Spinal cord (tissue), 10 donors: Measurements from ENCODE around the gene ZNHIT3. TPM values are rescaled to one million over a fixed set of nuclear protein-coding genes. Genes with fewer than 3 reads are reported as not detected.
A peak's percentile ranks its signal among the peaks of the same experiment; 100 is the strongest.

Experiments used
- DNase-seq, 6 donors: peaks; one replicate each; pipeline versions ENCODE4 v3.0.0 to v3.0.0-alpha.2; 2013 to 2015; ENCODE audit warnings: low spot score in 6 of 6, low read depth in 4 of 6
- H3K27ac ChIP-seq: one replicate; pipeline ENCODE4 v1.5.1; 2013; ENCODE audit warnings: low read depth, low read length, control low read depth
- H3K27me3 ChIP-seq: one replicate; pipeline ENCODE4 v1.6.1; 2013; ENCODE audit warnings: low read length; ENCODE audit not compliant: control insufficient read depth, insufficient read depth
- H3K36me3 ChIP-seq: one replicate; pipeline ENCODE4 v1.6.1; 2013; ENCODE audit warnings: low read length; ENCODE audit not compliant: control insufficient read depth, insufficient read depth
- H3K4me1 ChIP-seq: one replicate; pipeline ENCODE4 v1.6.1; 2013; ENCODE audit warnings: low read length; ENCODE audit not compliant: control insufficient read depth, insufficient read depth
- H3K4me3 ChIP-seq: one replicate; pipeline ENCODE4 v1.5.1; 2013; ENCODE audit warnings: low read depth, low read length, control low read depth
- H3K9me3 ChIP-seq: one replicate; pipeline ENCODE4 v1.6.1; 2013; ENCODE audit warnings: low read length; ENCODE audit not compliant: control insufficient read depth, insufficient read depth
- WGBS: methylation state at CpG from one replicate; pipeline ENCODE4 v1.1.5; 2013; ENCODE audit warnings: missing lambda C conversion rate; ENCODE audit not compliant: insufficient coverage; 5-methylcytosine and 5-hydroxymethylcytosine counted together
- polyA plus RNA-seq, 2 donors: library from polyadenylated mRNA; unstranded; fragments of 120-200 nt; gene quantifications; one replicate each; pipeline ENCODE4 v1.2.1, GENCODE V29; 2013; ENCODE audit not compliant: insufficient read length in 2 of 2
- total RNA-seq, 2 donors: library from RNA; depleted of rRNA in 1 of 2; stranded (reverse); fragments of 120-200 nt in 1 of 2; fragments of >200 nt in 1 of 2; gene quantifications; one replicate each; pipeline versions ENCODE4 v1.2.3 to v1.2.4, GENCODE V29; 2013 to 2014
- donor health status: healthy.

Gene ZNHIT3
- total and polyA plus RNA-seq, 4 donors = 35.2 to 73.6 (median 63.7) TPM

DNA sequence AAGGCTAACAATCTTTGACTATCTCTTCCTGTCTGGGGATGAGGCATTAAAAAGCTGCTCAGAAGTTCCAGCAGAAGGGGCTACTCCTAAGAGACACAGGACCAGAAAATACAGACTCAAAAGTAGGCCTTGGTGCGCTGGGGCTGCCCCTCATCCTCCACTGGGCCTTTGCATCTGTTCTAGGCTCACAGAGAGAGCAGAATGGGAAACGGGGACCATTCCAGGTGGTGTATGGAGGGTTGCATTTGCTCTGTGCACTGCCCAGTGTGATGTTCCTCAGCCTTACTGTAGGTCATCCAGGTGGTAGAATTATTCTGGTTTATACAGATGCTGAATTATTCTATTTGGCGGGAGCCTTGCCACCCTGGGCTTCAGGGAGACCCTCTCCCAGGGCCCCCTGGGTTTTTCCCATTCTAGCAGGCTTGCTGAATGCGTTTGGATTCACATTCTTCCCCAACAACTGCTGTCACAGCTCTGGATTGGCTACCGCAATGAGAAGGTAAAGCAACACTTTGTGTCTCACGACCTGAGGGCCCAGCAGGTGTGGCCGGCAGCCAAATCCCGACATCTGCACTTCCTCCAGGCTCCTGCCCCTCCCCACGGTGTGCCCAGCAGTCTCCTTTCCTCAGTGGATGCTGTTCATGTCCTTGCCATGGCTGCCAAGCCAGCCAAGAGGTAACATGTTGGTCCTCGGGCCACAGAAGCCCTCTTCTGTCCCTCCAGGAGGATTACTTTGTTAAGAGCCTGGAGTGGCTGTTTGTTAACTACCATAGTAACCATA, 25.0 kb upstream of the ZNHIT3 start:
- H3K9me3 ChIP-seq = no peaks in the 10 kb centered on the region
- peaks cover 14% of the 10 kb centered on the region for H3K4me1 ChIP-seq
- no peak overlapping the region for H3K27ac ChIP-seq
- peaks cover 35% of the 10 kb centered on the region for H3K27me3 ChIP-seq
- no peak overlapping the region for H3K4me3 ChIP-seq
- 63% methylated on average over 9 of the region's 10 CpGs for WGBS
- H3K36me3 ChIP-seq = no peaks in the 10 kb centered on the region
- no peak for DNase-seq

- H3K27ac ChIP-seq = no peak overlapping the region
- peak in 2 of 6 donors; percentile 67 to 69 for DNase-seq
- H3K27me3 ChIP-seq = peaks cover 43% of the 10 kb centered on the region
- H3K36me3 ChIP-seq = no peaks in the 10 kb centered on the region
- H3K4me3 ChIP-seq = no peak overlapping the region
- H3K4me1 ChIP-seq = peaks cover 14% of the 10 kb centered on the region
- no peaks in the 10 kb centered on the region for H3K9me3 ChIP-seq
- WGBS = 12% methylated on average over 54 of the region's 54 CpGs
Observed at GRCh38 chr17:36463916-36464764, 22.3 kb upstream of the ZNHIT3 start.

GRCh38 chr17:36464765-36465088, 21.8 kb upstream of the ZNHIT3 start:
- 6% methylated on average over 21 of the region's 21 CpGs for WGBS
- Histone ChIP-seq H3K36me3 (no peaks in the 10 kb centered on the region), H3K4me1 (peaks cover 14% of the 10 kb centered on the region), H3K9me3 (no peaks in the 10 kb centered on the region), H3K4me3 (no peak overlapping the region), H3K27ac (no peak overlapping the region), H3K27me3 (peaks cover 44% of the 10 kb centered on the region)
- peak in 1 of 6 donors; percentile 27 for DNase-seq

DNA sequence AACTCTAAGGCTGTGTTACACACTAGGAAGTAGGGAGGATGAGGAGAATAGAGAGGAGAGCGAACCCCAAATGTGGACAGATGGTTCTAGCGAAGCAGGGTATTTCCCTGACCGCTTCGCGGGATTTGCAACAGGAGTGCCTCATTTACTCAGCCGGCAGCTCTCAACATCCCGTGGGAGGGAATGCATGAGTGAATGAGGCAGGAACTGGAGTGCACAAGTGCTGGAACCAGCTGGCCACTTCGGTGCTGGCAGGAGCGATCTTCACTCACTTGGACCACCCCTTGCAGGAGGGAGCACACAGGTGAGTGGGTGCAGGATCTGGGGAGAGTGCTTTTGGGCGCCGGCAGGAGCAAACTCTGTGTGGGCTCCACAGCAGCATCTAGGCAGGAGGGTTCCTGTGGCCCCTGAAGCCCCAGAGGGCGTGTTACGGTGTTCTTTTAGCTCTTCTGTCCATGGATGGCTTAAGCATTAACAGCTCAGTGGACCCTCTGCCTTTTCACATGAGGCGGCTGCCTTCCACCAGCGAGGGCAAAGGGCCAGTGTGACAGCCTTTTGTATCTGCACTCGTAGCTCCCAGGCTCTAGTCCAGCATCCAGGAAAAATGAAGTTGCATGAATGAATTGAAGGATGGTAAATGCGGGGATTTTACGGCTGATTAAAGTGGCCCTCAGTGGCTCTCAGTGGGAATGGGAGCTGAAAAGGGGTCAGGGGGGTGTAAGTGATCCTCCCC, 17.4 kb upstream of the ZNHIT3 start:
- H3K36me3 ChIP-seq = no peaks in the 10 kb centered on the region
- H3K9me3 ChIP-seq = no peaks in the 10 kb centered on the region
- peaks cover 8% of the 10 kb centered on the region for H3K4me1 ChIP-seq
- DNase-seq = no peak
- H3K27me3 ChIP-seq = peaks cover 34% of the 10 kb centered on the region
- no peak overlapping the region for H3K4me3 ChIP-seq
- 42% methylated on average over 18 of the region's 18 CpGs for WGBS
- no peak overlapping the region for H3K27ac ChIP-seq

GRCh38 chr17:36469733-36470132, 16.7 kb upstream of the ZNHIT3 start:
- Histone ChIP-seq H3K27ac (no peak overlapping the region), H3K9me3 (no peaks in the 10 kb centered on the region), H3K4me1 (peaks cover 2% of the 10 kb centered on the region), H3K4me3 (no peak overlapping the region), H3K36me3 (no peaks in the 10 kb centered on the region), H3K27me3 (peaks cover 28% of the 10 kb centered on the region)
- no peak for DNase-seq
- 81% methylated on average over 5 of the region's 7 CpGs for WGBS

DNA sequence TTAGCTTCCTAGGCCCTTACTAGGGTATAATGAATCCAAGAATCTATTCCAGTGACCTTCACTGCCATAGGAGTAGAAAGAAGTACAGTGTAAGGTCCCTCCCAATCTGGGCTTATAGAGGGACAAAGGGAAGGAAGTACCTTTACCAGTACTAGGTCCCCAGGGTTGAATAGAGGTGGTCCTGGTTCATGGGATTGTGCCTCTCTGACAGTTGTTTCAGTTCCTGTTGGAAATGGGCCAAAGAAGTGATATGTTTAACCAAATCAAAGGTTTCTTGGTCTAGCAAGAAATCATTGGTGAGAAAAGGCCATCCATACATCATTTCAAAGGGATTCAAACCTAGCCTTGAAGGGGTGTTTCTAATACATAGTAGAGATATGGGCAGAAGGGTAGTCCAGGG, 16.0 kb upstream of the ZNHIT3 start:
- Histone ChIP-seq H3K9me3 (no peaks in the 10 kb centered on the region), H3K36me3 (no peaks in the 10 kb centered on the region), H3K27me3 (peaks cover 23% of the 10 kb centered on the region), H3K4me1 (no peaks in the 10 kb centered on the region), H3K27ac (no peak overlapping the region), H3K4me3 (no peak overlapping the region)
- no peak for DNase-seq

DNA sequence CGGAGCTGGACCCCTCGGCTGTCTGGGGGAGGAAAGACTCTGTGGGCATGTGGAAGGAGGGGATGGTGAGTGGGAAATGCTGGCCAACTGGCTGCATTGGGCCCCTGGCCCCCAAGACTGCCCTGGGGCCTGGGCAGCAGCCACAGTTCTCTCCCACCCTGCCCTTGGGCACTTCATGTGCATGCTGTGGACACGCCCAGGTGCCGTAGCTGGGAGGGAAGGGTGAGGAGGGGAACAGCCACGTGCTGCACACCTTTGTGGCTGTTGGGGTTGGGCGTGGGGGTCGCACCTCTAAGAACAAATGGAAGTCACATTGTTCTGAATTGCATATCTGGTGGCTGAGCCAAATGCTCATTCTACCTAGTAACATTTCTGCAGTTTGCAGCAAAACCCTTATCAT, 11.9 kb upstream of the ZNHIT3 start:
- DNase-seq = no peak
- Histone ChIP-seq H3K4me1 (no peaks in the 10 kb centered on the region), H3K36me3 (no peaks in the 10 kb centered on the region), H3K9me3 (no peaks in the 10 kb centered on the region), H3K4me3 (no peak overlapping the region), H3K27ac (no peak overlapping the region), H3K27me3 (peaks cover 12% of the 10 kb centered on the region)
- 67% methylated on average over 4 of the region's 7 CpGs for WGBS

DNA sequence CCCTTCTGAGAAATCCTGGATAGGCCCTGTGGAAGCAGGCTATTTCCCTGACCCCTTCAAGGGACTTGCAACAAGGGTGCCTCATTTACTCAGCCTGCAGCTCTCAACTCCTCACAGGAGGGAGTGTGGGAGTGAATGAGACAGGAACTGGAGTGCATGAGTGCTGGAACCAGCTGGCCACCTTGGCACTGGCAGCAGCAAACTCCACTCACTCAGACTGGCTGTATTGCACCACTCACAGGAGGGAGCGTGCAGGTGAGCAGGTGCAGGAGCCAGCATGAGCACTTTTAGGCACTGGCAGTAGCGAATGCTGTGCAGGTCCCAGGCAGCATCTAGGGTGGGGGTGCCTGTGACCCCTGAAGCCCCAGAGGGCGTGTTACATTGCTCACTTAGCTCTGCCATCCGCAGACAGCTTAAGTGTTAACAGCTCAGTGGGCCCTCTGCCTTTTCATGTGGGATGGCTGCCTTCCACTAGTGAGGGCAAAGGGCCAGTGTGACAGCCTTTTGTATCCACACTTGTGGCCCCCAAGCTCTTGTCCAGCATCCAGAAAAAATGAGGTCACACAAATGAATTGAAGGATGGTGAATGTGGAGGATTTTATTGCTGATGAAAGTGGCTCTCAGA, 11.0 kb upstream of the ZNHIT3 start:
- Histone ChIP-seq H3K4me3 (no peak overlapping the region), H3K27ac (no peak overlapping the region), H3K4me1 (no peaks in the 10 kb centered on the region), H3K36me3 (no peaks in the 10 kb centered on the region), H3K9me3 (no peaks in the 10 kb centered on the region), H3K27me3 (peaks cover 8% of the 10 kb centered on the region)
- DNase-seq = no peak
- 74% methylated on average over 4 of the region's 4 CpGs for WGBS

- WGBS = 65% methylated on average over 7 of the region's 7 CpGs
- peaks cover 13% of the 10 kb centered on the region for H3K27me3 ChIP-seq
- H3K27ac ChIP-seq = no peak overlapping the region
- DNase-seq = no peak
- no peaks in the 10 kb centered on the region for H3K9me3 ChIP-seq
- no peaks in the 10 kb centered on the region for H3K36me3 ChIP-seq
- H3K4me3 ChIP-seq = no peak overlapping the region
- H3K4me1 ChIP-seq = peaks cover 23% of the 10 kb centered on the region
Observed at GRCh38 chr17:36481829-36482228, 4.7 kb upstream of the ZNHIT3 start.
